Stimulated activated naive CD8-positive, alpha-beta T cell treated with anti-CD3 and anti-CD28 coated beads, Interleukin-15, Interleukin-2, amounts not matched to agents 100 ng/mL and 50 ng/mL, for 24 hours (primary cell): ENCODE data around the gene TGIF1.

ENCODE experiments used
- H3K27ac Mint-ChIP-seq: one replicate; pipeline ENCODE4 v1.8.0; 2021; ENCODE audit warnings: mild to moderate bottlenecking, mixed read lengths
- H3K27me3 Mint-ChIP-seq: one replicate; pipeline ENCODE4 v1.8.0; 2021; ENCODE audit warnings: mixed read lengths
- H3K36me3 Mint-ChIP-seq: one replicate; pipeline ENCODE4 v1.8.0; 2021; ENCODE audit warnings: low read depth, mixed read lengths
- H3K4me1 Mint-ChIP-seq: one replicate; pipeline ENCODE4 v1.8.0; 2021; ENCODE audit warnings: low read depth, mixed read lengths
- H3K4me3 Mint-ChIP-seq: one replicate; pipeline ENCODE4 v1.8.0; 2021; ENCODE audit warnings: mild to moderate bottlenecking, mixed read lengths
- H3K9me3 Mint-ChIP-seq: one replicate; pipeline ENCODE4 v1.8.0; 2021; ENCODE audit warnings: mixed read lengths

Gene TGIF1

DNA sequence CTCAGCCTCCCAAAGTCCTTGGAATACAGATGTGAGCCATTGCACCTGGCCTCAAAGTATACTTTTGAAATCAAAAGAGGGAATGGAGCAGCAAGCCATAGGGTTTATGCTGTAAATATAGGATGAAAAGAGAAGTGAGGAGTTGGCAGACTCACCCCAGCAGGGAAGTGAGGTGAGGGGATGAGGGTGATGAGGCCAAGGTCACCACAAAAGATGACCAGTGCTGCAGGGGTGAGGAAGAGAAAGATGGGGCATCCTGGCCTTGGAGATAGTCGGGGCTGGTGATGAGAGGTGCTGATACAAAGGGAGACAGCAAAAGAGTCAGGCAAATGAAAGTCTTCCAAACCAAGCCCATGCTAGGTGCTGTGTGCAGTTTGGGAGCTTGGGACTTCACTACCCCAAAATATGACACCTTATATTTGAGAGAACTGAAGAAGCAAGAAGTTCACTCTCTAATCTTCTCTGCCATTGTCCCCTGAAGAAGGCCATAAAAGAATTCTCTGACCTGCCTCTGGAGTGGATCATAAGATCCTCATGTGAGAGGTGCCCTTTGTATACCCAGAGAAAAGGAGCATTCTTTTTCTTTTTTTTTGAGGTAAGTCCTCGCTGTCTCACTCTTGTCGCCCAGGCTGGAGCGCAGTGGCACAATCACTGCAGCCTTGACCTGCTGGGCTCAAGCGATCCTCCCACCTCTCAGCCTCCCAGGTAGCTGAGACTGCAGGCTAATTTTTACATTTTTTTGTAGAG, 31.0 kb downstream of the TGIF1 start:
- Mint-ChIP-seq H3K27ac (no peak overlapping the region), H3K36me3 (no peaks in the 10 kb centered on the region), H3K27me3 (no peaks in the 10 kb centered on the region), H3K4me3 (no peak overlapping the region), H3K4me1 (peaks cover 4% of the 10 kb centered on the region), H3K9me3 (no peaks in the 10 kb centered on the region)

DNA sequence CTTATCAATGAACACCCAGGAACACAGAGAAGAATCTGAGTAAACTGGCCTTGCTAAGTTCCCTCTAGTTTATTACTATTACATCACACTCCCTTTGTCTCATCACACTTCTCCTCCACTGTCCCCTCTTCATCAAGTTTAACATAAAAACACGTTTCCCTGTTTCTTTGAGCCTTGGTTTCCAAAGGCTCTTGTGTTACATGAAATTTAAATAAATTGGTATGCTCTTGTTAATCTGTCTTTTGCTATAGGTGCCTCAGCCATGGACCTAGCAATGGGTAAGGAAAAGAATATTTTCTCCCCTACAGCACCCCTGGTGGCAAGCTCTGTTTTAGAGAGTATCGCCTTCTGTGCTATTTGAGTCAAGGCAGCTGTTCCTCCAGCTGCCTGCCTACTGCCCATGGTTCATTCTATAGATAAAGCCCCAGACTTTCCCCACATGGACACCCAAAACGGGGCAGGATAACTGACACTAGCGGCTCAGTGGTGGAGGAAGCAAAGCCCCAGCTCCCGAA, 31.8 kb downstream of the TGIF1 start:
- no peak overlapping the region for H3K4me3 Mint-ChIP-seq
- no peaks in the 10 kb centered on the region for H3K36me3 Mint-ChIP-seq
- peaks cover 4% of the 10 kb centered on the region for H3K4me1 Mint-ChIP-seq
- H3K27ac Mint-ChIP-seq = no peak overlapping the region
- H3K9me3 Mint-ChIP-seq = no peaks in the 10 kb centered on the region
- H3K27me3 Mint-ChIP-seq = no peaks in the 10 kb centered on the region

DNA sequence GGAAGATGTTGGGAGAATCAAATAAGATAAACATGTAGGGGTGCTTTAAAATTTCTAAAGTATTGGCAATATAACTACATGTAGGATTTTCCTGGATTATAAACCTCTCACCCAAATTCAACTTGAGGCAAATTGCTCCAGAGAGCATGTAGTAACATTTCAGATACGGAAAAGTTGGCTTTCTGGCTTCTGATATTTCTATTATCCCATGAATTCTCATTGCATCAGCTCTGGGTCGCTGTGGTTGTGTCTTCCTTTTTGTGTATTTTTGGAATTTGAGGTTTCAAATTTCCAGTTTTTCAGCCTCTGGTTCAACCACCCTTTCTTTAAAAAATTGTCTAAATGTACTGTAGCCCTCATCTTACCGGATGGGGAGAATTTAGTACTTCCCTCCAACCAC, 32.3 kb downstream of the TGIF1 start:
- Mint-ChIP-seq H3K9me3 (no peaks in the 10 kb centered on the region), H3K4me1 (peaks cover 4% of the 10 kb centered on the region), H3K27me3 (no peaks in the 10 kb centered on the region)

DNA sequence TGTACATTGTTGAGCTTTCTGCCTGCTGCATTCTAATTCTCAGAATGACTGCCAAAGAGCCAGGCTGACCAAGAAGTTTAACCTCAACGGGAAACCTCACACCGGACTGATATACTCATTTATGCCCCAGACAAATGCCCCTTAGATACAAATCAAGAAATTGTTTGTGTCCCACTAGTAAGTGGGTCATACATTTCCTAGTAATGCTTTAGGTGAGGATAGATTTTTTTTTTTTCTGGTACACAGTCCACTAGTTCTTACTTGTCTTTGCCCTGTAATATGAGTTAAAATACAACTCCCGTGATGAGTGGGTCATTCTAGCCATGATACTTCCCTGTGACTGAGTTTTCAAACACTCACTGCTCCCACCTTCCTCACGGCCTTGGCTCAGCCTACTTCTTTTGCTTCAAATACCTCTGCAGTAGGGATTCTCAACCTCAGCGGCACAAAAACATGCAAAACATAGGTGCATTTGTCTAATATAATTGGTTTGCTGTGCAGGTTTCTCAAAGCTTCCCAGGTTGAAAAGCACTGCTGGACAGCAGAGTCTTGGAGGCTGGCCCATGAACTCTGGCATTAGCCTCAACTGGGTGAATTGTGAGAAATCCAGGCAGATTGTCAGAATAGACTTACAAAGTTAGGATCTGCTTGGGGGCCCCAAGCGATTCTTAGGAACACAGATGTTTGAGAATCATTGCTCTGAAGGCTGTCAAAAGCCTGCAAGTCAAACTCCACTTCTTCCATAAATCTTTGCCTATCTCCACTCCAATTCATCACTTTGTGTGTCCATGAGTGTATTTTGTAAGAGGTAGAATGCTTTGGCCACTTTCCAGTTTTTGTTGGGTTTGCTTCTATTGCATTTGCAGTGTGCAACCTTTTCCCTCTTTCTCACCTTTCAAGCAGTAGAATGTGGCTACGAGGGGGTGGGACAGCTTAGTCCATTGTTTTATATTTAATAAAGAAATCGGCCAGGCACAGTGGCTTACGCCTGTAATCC, 35.5 kb downstream of the TGIF1 start:
- no peaks in the 10 kb centered on the region for H3K36me3 Mint-ChIP-seq
- H3K27me3 Mint-ChIP-seq = peaks cover 7% of the 10 kb centered on the region
- no peak overlapping the region for H3K4me3 Mint-ChIP-seq
- H3K27ac Mint-ChIP-seq = no peak overlapping the region
- H3K4me1 Mint-ChIP-seq = peaks cover 4% of the 10 kb centered on the region
- no peaks in the 10 kb centered on the region for H3K9me3 Mint-ChIP-seq

More for the DNA sequence above, 32.3 kb downstream of the TGIF1 start:
- Mint-ChIP-seq H3K36me3 (no peaks in the 10 kb centered on the region), H3K4me3 (no peak overlapping the region), H3K27ac (no peak overlapping the region)

DNA sequence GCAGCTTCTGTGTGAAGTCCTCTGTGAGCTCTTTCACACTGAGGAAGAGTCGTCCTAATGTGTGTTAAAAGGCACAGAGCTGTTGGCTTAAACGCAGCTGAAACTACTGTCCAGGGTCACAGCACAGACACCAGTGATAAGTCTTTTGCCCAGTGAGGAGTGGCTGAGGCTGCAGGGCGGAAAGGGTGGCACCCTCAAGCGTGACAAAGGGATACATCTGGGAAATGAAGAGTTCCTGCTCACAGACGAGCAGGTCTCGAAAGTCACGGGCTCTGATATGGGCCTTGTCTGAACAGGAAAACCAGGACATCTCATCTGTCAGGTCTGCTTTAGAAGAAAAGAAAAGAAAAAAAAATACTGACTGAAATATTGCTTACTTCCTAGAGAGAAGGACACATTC, 36.5 kb downstream of the TGIF1 start:
- Mint-ChIP-seq H3K27ac (no peak overlapping the region), H3K4me3 (no peak overlapping the region), H3K27me3 (peaks cover 10% of the 10 kb centered on the region), H3K9me3 (no peaks in the 10 kb centered on the region), H3K36me3 (no peaks in the 10 kb centered on the region), H3K4me1 (peaks cover 4% of the 10 kb centered on the region)

DNA sequence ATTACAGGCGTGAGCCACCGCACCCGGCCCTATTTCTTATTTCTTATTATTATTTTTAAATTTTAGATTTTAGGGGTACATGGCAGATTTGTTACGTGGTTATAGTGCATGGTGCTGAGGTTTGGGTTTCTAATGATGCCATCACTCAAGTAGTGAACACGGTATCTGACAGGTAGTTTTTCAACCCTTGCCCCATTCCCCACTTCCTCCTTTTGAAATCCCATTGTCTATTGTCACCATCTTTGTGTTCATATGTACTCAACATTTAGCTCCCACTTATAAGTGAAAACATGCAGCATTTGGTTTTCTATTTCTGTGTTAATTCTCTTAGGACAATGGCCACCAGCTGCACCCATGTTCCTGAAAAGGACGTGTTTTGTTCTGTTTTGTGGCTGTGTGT, 39.5 kb downstream of the TGIF1 start:
- H3K27me3 Mint-ChIP-seq = peaks cover 22% of the 10 kb centered on the region
- H3K9me3 Mint-ChIP-seq = no peaks in the 10 kb centered on the region
- H3K4me1 Mint-ChIP-seq = peaks cover 19% of the 10 kb centered on the region
- no peak overlapping the region for H3K4me3 Mint-ChIP-seq
- no peaks in the 10 kb centered on the region for H3K36me3 Mint-ChIP-seq
- no peak overlapping the region for H3K27ac Mint-ChIP-seq

DNA sequence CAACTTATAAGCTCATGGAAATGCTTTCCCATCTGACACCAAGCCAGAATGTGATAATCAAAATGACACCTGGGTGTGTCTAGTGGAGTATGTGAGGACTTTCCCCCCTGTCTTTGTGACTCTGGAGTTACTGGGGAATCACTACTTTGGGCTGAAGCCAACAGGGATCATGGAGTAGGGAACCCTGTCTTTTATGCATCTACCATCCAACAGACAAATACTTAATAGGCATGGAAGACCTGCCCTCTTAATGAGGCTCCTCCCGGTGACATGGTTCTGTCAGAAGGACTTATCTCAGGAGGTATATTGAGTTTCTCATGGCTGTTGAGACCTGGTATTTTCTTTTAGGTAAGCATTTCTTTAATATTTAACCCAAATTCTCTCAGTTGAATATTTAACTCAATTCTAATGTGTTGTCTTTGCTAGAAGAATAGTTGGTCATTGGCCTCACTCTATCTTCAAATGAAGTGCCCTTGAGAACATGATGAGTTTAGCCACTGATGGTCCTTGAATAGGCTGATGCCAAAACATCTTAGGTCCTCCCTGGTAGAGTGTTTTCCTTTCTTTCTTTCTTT, 42.1 kb downstream of the TGIF1 start:
- Mint-ChIP-seq H3K36me3 (no peaks in the 10 kb centered on the region), H3K27me3 (peaks cover 22% of the 10 kb centered on the region), H3K27ac (no peak overlapping the region), H3K9me3 (no peaks in the 10 kb centered on the region), H3K4me1 (peaks cover 23% of the 10 kb centered on the region), H3K4me3 (no peak overlapping the region)

DNA sequence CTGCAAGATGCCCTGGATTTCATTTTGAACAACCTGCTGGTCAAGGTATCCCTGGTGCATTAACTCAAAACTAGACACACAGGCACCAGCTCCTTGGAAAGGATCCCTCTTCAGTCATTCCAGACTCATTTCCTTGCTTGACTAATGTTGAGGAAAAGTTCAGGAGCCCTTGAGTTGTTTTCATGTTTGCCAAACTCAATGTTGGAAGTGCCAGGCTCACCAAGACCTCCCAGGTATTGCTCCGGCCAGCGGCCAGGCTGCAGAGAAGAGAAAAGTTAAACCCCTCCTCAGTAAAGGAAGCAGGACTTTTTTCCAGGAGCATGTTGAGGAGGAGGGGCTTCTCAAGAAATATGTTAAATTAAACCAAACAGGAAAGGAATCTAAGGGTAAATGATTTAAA, 42.7 kb downstream of the TGIF1 start:
- no peaks in the 10 kb centered on the region for H3K36me3 Mint-ChIP-seq
- peaks cover 23% of the 10 kb centered on the region for H3K4me1 Mint-ChIP-seq
- no peak overlapping the region for H3K27ac Mint-ChIP-seq
- H3K4me3 Mint-ChIP-seq = no peak overlapping the region
- H3K27me3 Mint-ChIP-seq = peaks cover 25% of the 10 kb centered on the region
- no peaks in the 10 kb centered on the region for H3K9me3 Mint-ChIP-seq

DNA sequence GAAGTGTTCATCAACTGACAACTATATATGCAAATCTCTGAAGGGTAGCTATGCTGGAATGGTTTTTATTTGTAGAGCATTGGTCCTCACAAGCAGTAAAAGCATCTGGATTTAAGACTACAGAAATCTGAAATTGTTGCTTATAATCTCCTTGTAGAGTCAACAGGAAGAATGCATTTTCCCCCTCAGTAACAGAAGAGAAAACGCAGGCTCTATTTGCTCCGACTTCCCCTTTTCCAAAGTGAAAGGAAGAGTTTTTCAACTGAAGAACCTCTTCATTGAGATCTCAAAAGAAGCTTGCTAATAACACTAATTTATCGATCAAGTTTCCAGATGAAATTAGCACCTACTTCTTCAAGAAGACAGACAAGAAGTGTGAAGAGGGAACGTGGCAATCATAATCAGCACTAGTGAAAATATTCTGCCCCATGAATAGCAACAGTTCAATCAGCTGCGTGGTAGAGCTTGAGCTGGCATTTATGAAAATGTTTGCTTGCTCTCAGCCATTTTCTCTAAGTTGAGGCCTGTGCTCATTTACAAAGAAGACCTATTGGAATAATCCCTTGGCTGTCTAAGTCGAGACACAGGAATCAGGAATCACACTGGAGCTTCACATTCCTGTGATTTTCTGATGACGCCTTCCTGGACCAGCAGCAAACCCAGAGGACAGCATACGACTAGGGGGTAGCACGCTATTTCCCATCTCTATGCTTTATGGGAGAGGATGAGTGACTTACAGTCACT, 43.7 kb downstream of the TGIF1 start:
- Mint-ChIP-seq H3K36me3 (no peaks in the 10 kb centered on the region), H3K9me3 (no peaks in the 10 kb centered on the region), H3K4me1 (peaks cover 26% of the 10 kb centered on the region), H3K27me3 (peaks cover 35% of the 10 kb centered on the region), H3K4me3 (peak overlapping the region; percentile 48), H3K27ac (no peak overlapping the region)

DNA sequence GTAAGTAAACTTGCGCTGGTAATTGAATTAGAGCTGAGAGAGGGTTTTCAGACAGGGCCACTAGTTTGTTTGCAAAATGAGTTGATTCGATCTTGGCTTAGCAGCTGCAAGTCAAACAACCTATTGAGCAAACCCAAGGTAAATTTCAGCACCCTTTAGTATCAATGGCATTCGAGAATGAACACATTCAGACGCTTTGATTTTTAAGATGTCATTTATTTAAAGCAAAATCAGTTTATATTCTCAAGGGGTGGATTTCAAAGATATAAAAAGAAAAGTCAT, 44.2 kb downstream of the TGIF1 start:
- Mint-ChIP-seq H3K4me1 (peaks cover 28% of the 10 kb centered on the region), H3K36me3 (no peaks in the 10 kb centered on the region), H3K9me3 (no peaks in the 10 kb centered on the region), H3K27me3 (peaks cover 38% of the 10 kb centered on the region), H3K27ac (no peak overlapping the region), H3K4me3 (no peak overlapping the region)

DNA sequence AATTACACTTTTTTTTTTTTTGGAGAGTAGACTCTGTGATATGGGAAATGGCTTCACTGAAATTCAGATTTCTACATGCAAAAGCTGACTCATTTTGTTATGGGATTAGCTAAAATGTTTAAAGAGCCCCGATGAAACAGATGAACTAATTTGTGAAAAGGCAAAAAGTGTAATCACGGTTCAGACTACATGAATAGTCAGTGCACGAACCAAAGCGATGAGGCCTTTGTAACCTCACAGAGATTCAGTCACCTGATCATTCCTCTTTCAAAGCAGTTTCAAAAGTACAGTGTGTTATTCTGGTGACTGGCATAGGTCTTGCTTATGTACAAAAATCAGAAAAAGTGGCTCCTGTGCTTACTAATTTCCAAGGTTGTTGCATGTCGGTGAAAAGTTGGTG, 44.6 kb downstream of the TGIF1 start:
- Mint-ChIP-seq H3K27me3 (peaks cover 42% of the 10 kb centered on the region), H3K36me3 (no peaks in the 10 kb centered on the region), H3K4me3 (no peak overlapping the region), H3K9me3 (no peaks in the 10 kb centered on the region), H3K27ac (no peak overlapping the region), H3K4me1 (peaks cover 32% of the 10 kb centered on the region)

DNA sequence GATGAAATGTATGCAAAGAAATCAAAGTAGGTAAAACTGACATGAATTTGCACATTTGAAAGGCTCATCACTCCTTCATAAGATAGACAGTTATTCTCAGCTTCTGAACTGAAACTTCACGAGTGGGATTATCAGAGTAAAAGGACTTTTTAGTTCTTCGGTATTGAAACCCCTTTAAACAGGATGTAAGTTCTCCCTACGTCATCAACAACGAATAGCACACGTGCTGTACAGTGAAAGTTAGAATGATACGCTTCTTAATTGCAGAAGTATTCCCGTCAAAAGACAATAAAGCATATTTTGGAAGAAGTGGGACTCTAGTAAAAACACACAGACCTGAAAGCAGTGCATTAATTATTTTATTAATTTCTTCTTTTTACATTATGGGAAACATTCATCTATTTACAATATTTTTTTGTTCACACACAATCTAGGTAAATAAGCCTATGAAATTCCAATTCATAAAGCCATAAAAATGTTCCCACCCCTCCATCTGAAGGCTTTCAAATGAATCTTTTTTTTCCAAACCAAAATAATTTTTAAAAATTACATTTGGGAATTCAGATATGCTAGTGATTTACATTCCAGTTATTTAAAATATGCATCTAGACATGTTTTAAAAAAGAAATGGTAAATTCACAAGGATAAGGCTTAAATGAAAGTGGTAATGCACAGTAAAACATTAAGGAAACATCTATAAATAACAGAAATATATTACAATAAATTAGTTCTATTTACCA, 45.9 kb downstream of the TGIF1 start:
- H3K36me3 Mint-ChIP-seq = no peaks in the 10 kb centered on the region
- H3K27me3 Mint-ChIP-seq = peaks cover 46% of the 10 kb centered on the region
- no peak overlapping the region for H3K27ac Mint-ChIP-seq
- peaks cover 38% of the 10 kb centered on the region for H3K4me1 Mint-ChIP-seq
- no peak overlapping the region for H3K4me3 Mint-ChIP-seq
- H3K9me3 Mint-ChIP-seq = no peaks in the 10 kb centered on the region

DNA sequence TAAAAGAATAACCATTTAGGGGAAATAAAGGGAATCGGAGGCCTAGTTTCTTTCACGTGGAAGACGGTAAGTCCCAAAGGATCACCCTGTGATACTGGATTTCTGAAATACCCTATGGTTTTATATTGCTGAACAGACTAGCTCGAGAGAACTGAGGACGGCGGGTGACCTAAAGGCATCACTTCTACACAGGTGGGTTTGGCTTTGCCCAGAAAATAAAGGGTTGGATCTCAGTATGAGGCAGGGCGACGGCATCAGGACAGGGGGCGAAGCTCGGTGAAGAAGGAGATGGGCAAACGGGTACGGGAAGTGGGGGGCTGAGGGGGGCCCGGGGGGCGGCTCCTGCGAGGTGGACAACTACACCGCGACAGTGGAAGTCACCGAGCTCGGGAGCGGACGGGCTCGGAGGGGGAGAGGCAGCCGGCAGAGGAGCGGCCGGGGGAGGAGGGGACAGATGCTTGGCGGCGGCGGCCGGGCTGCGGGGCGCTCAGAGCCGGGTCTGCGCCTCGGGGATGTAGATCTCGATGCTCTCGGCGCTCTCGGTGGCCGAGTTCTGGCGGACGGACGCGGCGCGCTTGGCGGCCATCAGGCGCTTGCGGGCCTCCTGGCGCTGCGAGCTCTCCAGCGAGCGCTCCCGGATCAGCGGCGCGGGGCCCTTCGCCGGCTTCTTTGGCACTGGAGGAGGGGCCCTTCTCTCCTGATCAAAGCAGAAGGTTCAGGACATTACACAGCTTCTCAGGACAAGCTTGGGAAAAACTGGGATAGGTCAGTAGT, 48.9 kb downstream of the TGIF1 start:
- Mint-ChIP-seq H3K4me1 (peaks cover 35% of the 10 kb centered on the region), H3K4me3 (peak overlapping the region; percentile 71), H3K27ac (peak overlapping the region; percentile 2), H3K9me3 (no peaks in the 10 kb centered on the region), H3K27me3 (peaks cover 41% of the 10 kb centered on the region), H3K36me3 (no peaks in the 10 kb centered on the region)
